ENCODE data around the gene OTUB2.

The OTUB2 gene

GRCh38 chr14:93981316-93982229, 44.6 kb upstream of the OTUB2 start:
- TF ChIP-seq CTCF (IDR thresholded peaks at IDR 0.05): no peak

DNA sequence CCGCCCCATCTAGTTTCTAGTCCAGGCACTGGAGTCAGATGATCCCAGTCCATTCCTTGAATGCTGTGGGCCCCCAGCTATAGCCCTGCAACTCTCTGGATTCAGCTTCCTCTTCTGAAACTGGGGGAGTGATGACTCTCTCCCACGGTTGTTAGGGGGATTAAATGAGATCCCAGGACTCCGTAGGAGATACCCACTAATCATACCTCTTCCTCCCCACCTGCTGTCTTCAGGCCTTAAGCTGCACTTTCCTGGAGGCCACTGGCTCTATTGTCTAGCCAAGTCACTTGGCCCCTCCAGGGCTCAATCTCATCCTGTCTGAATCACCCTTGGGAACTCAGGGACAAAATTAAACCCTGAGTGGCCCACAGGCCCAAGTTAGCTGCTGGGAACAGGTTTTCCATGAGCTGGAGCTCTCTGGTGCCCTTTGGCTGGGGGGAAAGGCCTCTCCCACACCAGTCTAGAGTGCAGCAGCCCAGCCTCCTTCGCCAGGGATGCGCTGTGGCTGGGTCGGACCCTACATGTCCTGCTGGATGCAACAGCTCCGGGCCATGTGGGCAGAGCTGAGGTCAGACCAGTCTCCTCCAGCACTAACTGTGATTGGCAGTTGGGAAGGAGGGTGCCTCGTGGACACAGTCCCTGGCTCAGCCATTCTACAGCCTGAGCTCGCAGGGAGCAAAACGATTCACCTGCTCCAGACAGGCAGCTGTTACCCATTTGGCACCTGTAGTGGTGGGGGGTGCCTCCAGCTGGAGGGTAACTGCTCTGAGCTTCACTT, 43.7 kb upstream of the OTUB2 start:
- TF ChIP-seq CTCF (IDR thresholded peaks at IDR 0.05): no peak

DNA sequence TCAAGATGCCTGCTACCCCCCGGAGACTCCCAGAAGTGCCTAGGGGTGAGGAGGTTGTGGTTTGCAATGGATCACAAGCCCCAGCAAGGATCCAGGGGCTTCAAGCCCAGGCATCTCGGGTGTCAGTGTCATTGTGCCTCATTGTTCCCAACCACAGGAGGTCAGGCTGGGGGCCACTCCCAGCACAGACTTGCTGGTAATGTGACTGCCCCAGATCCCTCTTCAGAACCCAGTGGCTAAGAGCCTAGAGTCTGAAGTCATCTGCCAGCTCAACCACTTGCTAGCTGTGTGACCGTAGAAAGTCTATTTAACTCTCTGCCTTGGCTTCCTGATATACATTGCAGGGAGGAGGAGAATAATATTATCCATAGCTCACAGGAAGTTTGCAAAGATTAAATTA, 42.1 kb upstream of the OTUB2 start:
- TF ChIP-seq CTCF (IDR thresholded peaks at IDR 0.05): no peak

DNA sequence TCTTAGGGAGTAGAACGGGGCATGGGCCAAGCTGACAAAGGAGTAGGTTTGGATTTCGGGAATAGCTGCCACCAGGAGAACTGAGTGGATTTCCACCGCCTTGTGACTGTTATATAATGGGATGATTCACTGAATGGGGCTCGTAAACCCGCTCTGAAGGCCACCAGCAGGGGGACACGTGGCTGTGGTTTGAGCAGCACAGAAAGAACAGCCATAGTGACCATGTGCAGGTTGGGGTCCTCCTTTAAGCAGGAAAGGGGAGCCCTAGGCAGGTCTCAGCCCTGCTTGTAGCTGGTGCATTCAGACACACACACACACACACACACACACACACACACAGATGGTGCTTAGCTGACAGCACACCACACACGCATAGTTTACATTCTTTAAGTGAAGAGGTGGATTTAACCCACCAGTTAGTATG, 41.1 kb upstream of the OTUB2 start:
- TF ChIP-seq CTCF (IDR thresholded peaks at IDR 0.05): peak; percentile 25; the same call in 1 of the 2 replicates

GRCh38 chr14:93986955-93987354, 39.2 kb upstream of the OTUB2 start:
- no peak for TF ChIP-seq CTCF (IDR thresholded peaks at IDR 0.05)

- TF ChIP-seq CTCF (IDR thresholded peaks at IDR 0.05): no peak
Measured at GRCh38 chr14:93987376-93987775, 38.8 kb upstream of the OTUB2 start.

DNA sequence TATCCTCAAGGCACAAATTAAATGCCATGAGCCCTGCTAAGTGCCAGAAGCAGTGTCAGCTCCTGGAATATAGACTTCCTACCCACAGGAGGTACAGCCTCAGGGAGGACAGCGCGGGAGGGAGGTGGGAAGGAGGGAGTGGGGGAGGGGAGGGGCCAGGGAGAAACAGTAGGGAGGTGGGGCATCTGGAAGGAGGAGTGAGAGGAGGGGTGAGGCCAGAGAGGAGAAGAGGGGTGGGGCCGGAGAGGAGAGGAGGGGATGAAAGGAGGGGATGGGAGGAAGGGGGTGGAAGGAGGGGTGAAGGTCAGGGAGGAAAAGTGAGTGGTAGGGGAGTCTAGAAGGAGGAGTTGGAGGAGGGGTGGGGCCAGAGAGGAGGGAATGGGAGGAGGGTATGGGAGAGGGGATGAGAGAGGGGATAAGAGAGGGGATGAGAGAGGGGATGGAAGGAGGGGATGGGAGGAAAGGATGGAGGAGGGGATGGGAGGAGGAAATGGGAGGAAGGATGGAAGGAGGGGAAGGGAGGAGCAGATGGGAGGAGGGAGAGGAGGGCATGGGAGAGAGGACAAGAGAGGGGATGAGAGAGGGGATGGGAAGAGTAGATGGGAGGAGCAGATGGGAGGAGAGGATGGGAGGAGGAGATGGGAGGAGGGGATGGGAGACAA, 38.2 kb upstream of the OTUB2 start:
- TF ChIP-seq CTCF (IDR thresholded peaks at IDR 0.05): no peak
